Gastroesophageal sphincter (tissue), 3 donors: ENCODE data around the gene CFAP97D2.
"Not testable (repeated sequence)": the region's sequence is repeated elsewhere in the genome, so short reads cannot be mapped to it uniquely, and the experiment has no call there.

Source experiments
- POLR2AphosphoS5 ChIP-seq: sonication (generic); formaldehyde crosslinking; IDR thresholded peaks from one replicate; pipeline ENCODE4 v1.6.1; 2017; ENCODE audit warnings: antibody characterized with exemption
- TF ChIP-seq, protein P1 (sequence below), 4 experiments: fragments of 200-600 bp in 2 of 4; fragments of 450-650 bp in 2 of 4; sonication (generic) in 1 of 4; IDR thresholded peaks; one replicate each; pipeline ENCODE4 v1.5.1; 2017 to 2019; ENCODE audit warnings: antibody characterized with exemption in 4 of 4, mild to moderate bottlenecking in 2 of 4, moderate library complexity in 2 of 4

DNA sequence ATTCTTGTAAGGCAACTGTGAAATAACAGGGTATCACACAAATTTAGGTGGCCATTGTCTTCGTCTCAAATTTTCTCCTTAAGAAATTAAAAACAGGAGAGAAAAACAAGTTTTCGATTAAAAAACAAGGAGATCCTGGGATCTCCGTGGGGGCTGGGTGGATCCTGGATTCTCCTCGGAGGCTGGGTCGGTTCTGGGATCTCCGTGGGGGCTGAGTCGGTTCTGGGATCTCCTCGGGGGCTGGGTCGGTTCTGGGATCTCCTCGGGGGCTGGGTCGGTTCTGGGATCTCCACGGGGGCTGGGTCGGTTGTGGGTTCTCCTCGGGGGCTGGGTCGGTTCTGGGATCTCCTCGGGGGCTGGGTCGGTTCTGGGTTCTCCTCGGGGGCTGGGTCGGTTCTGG lies 30.2 kb upstream of the CFAP97D2 start:
- TF ChIP-seq, protein P1, sequence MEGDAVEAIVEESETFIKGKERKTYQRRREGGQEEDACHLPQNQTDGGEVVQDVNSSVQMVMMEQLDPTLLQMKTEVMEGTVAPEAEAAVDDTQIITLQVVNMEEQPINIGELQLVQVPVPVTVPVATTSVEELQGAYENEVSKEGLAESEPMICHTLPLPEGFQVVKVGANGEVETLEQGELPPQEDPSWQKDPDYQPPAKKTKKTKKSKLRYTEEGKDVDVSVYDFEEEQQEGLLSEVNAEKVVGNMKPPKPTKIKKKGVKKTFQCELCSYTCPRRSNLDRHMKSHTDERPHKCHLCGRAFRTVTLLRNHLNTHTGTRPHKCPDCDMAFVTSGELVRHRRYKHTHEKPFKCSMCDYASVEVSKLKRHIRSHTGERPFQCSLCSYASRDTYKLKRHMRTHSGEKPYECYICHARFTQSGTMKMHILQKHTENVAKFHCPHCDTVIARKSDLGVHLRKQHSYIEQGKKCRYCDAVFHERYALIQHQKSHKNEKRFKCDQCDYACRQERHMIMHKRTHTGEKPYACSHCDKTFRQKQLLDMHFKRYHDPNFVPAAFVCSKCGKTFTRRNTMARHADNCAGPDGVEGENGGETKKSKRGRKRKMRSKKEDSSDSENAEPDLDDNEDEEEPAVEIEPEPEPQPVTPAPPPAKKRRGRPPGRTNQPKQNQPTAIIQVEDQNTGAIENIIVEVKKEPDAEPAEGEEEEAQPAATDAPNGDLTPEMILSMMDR (IDR thresholded peaks at IDR 0.05), result not testable (repeated sequence)
- TF ChIP-seq POLR2AphosphoS5, result not testable (repeated sequence)
